HCT116 (cell line): ENCODE data around the gene PGD. TPM values are rescaled to one million over a fixed set of nuclear protein-coding genes. Genes with fewer than 3 reads are reported as not detected.

ENCODE experiments used
- ATAC-seq: fragments of 200-7000 bp; cut with Tn5 transposase; 2 replicates; pipeline ENCODE4 v1.9.1; 2020; ENCODE audit warnings: mild to moderate bottlenecking, moderate library complexity
- BruUV-seq: library from RNA; stranded (reverse); fragments of 400-500 nt; replicated peaks from 2 replicates; lab custom pipeline; 2021; lab: Mats Ljungman, UMichigan
- CTCF ChIA-PET: fragments of 300-600 bp; sonication (Branson Sonifier 250); formaldehyde crosslinking; loops from one replicate; lab custom pipeline; 2021; ENCODE audit warnings: antibody characterized with exemption; lab: Charles Lee
- POLR2A ChIA-PET: fragments of 300-600, 350-600 bp; sonication (Branson Sonifier 250); formaldehyde crosslinking; loops from one replicate; lab custom pipeline; 2021; ENCODE audit warnings: antibody characterized with exemption; lab: Charles Lee
- RAD21 ChIA-PET, 2 experiments: fragments of 300-600 bp; sonication (Branson Sonifier 250); formaldehyde crosslinking; loops; one replicate each; lab custom pipeline; 2023; ENCODE audit warnings: low total read pairs in 2 of 2; ENCODE audit not compliant: uncharacterized antibody in 2 of 2, unreplicated experiment in 2 of 2, low non-redundant PET in 1 of 2; lab: Charles Lee
- DNase-seq: peaks from one replicate; pipeline ENCODE4 v3.0.0-alpha.2; 2010; ENCODE audit warnings: low read depth, low spot score
- H2AFZ ChIP-seq: fragments of 200-600 bp; shearing (Covaris generic), sonication (generic); 2 replicates; pipeline ENCODE4 v1.6.1; 2017; ENCODE audit warnings: low read depth, mixed run types, mixed read lengths, antibody characterized with exemption, low read length; ENCODE audit not compliant: poor library complexity, severe bottlenecking
- H3K27ac ChIP-seq: 2 replicates; pipeline ENCODE4 v1.5.1; 2012; ENCODE audit warnings: low read depth, low read length
- H3K27me3 ChIP-seq: fragments of 200-600 bp; sonication (generic); 2 replicates; pipeline ENCODE4 v1.6.1; 2016; ENCODE audit warnings: mixed run types, low read length, mixed read lengths; ENCODE audit not compliant: insufficient read depth
- H3K36me3 ChIP-seq, 2 experiments: fragments of 200-500 bp in 1 of 2; fragments of 200-600 bp in 1 of 2; sonication (Bioruptor generic) in 1 of 2; sonication (generic) in 1 of 2; 2 replicates each; pipeline versions ENCODE4 v1.5.1 to v1.6.1; 2014 to 2016; ENCODE audit warnings: low read length in 2 of 2, inconsistent platforms in 1 of 2, mixed read lengths in 1 of 2, mixed run types in 1 of 2; ENCODE audit not compliant: insufficient read depth in 2 of 2, control insufficient read depth in 1 of 2
- H3K4me1 ChIP-seq, 2 experiments: fragments of 200-600 bp in 1 of 2; sonication (generic) in 1 of 2; 2 replicates each; pipeline versions ENCODE4 v1.5.1 to v1.6.1; 2012 to 2017; ENCODE audit warnings: low read length in 2 of 2, inconsistent platforms in 1 of 2, mild to moderate bottlenecking in 1 of 2, mixed read lengths in 1 of 2, mixed run types in 1 of 2, moderate library complexity in 1 of 2; ENCODE audit not compliant: insufficient read depth in 2 of 2, control insufficient read depth in 1 of 2
- H3K4me2 ChIP-seq: fragments of 200-600 bp; sonication (generic); 2 replicates; pipeline ENCODE4 v1.6.1; 2017; ENCODE audit warnings: mixed run types, low read length, mixed read lengths
- H3K4me3 ChIP-seq, 2 experiments: fragments of 200-600 bp in 1 of 2; sonication (generic) in 1 of 2; replicated peaks in 1 of 2; 2 replicates each; pipeline ENCODE4 v1.5.1; 2011 to 2016; ENCODE audit warnings: low read length in 2 of 2, control low read depth in 1 of 2, low read depth in 1 of 2, mild to moderate bottlenecking in 1 of 2, mixed read lengths in 1 of 2, mixed run types in 1 of 2
- H3K79me2 ChIP-seq: fragments of 200-600 bp; sonication (generic); 2 replicates; pipeline ENCODE4 v1.6.1; 2017; ENCODE audit warnings: mild to moderate bottlenecking, mixed run types, low read length, moderate library complexity, mixed read lengths; ENCODE audit not compliant: insufficient read depth
- H3K9ac ChIP-seq: fragments of 200-600 bp; sonication (generic); 2 replicates; pipeline ENCODE4 v1.6.1; 2016; ENCODE audit warnings: low read length, mixed read lengths
- H3K9me2 ChIP-seq: fragments of 200-600 bp; sonication (generic), shearing (Covaris generic); 2 replicates; pipeline ENCODE4 v1.6.1; 2017; ENCODE audit warnings: mixed run types, mild to moderate bottlenecking, moderate library complexity; ENCODE audit not compliant: insufficient read depth
- H3K9me3 ChIP-seq, 2 experiments: fragments of 200-500 bp in 1 of 2; fragments of 200-600 bp in 1 of 2; sonication (Bioruptor generic) in 1 of 2; sonication (generic) in 1 of 2; 2 replicates each; pipeline ENCODE4 v1.6.1; 2014 to 2017; ENCODE audit warnings: low read length in 2 of 2, mixed read lengths in 2 of 2, inconsistent platforms in 1 of 2, low read depth in 1 of 2, mild to moderate bottlenecking in 1 of 2, mixed run types in 1 of 2, moderate library complexity in 1 of 2; ENCODE audit not compliant: control insufficient read depth in 1 of 2, insufficient read depth in 1 of 2
- H4K20me1 ChIP-seq: fragments of 200-600 bp; sonication (generic), shearing (Covaris generic); 2 replicates; pipeline ENCODE4 v1.6.1; 2017; ENCODE audit warnings: mixed run types, mild to moderate bottlenecking, moderate library complexity; ENCODE audit not compliant: insufficient read depth
- EGR1 ChIP-seq: IDR thresholded peaks from 2 replicates; pipeline ENCODE4 v1.6.1; 2012; ENCODE audit warnings: low read depth
- ELF1 ChIP-seq: IDR thresholded peaks from 2 replicates; pipeline ENCODE4 v1.6.1; 2012; ENCODE audit warnings: low read depth, borderline replicate concordance
- POLR2A ChIP-seq: IDR thresholded peaks from 2 replicates; pipeline ENCODE4 v1.7.0; 2011; ENCODE audit warnings: borderline replicate concordance; ENCODE audit not compliant: insufficient read depth, insufficient read length; ENCODE audit errors: extremely low read depth
- SIN3A ChIP-seq: IDR thresholded peaks from 2 replicates; pipeline ENCODE4 v1.6.1; 2012; ENCODE audit warnings: low read depth
- YY1 ChIP-seq: IDR thresholded peaks from 2 replicates; pipeline ENCODE4 v1.6.1; 2011; ENCODE audit warnings: low read length, low read depth, moderate library complexity, mild to moderate bottlenecking; ENCODE audit not compliant: insufficient replicate concordance; ENCODE audit errors: extremely low read depth
- intact Hi-C: fragments of 100-400 bp; cut with micrococcal nuclease; formaldehyde crosslinking; loops from 2 replicates; pipeline ENCODE4 v1.10.0; 2022
- total RNA-seq: library from RNA; stranded (reverse); gene quantifications from one replicate; pipeline ENCODE4 v1.2.1, GENCODE V29; 2021; ENCODE audit not compliant: unreplicated experiment
- TF ChIP-seq, protein P1 (sequence below): IDR thresholded peaks from 2 replicates; pipeline ENCODE4 v1.6.1; 2011; ENCODE audit warnings: mild to moderate bottlenecking, low read length, moderate library complexity; ENCODE audit not compliant: insufficient replicate concordance; ENCODE audit errors: extremely low read depth

Gene PGD
- total RNA-seq, 1 experiment from 2014 or later = 144 TPM

DNA sequence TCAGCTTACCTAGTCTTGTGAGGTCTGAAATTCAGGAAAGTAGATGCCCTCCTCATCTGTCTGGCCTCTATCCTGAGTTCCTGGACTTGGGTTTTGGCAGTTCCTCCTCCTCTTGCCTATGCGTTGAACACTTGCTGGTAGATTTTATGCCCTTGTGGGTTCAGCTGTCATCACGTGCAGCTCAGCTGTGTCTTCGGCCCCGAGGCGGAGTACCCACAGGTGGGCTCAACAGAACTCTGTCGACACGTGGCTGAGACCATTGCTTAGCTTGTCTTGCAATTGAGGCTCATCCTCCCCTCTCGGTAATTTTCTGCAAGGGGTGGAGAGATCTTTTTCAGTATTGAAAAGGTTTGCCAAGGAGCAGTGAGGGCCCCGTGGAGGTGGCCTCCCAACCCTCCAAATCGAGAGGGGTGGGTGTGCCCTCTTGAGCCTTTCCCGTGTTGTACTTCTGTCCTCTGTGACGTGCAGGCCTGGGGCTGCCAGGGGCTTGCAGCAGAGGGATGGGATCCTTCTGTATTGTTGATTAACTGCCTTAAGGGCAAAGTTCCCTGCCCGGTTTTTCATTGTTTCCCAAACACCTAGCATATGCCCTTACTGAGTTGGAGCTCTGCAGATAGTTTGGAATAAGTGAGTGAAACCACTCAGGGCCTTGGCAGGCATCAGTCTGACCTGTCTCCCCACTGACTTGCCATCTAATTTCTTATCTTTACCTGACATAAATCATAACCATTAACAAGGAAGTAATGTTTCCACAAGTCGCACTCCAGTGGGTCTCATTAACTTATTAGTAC is 34.2 kb downstream of the PGD start:
- CTCF ChIA-PET = no interaction called here
- no peaks in the 10 kb centered on the region for H4K20me1 ChIP-seq
- H3K27ac ChIP-seq = no peak overlapping the region
- RAD21 ChIA-PET = no interaction called here
- POLR2A ChIA-PET = no interaction called here
- intact Hi-C loops = no loop called here
- BruUV-seq = no TSS peak
- no peaks in the 10 kb centered on the region for H3K9me3 ChIP-seq
- no peak for TF ChIP-seq YY1
- no peak for TF ChIP-seq POLR2A
- no peak for TF ChIP-seq ELF1
- no peak for TF ChIP-seq EGR1
- TF ChIP-seq, protein P1, sequence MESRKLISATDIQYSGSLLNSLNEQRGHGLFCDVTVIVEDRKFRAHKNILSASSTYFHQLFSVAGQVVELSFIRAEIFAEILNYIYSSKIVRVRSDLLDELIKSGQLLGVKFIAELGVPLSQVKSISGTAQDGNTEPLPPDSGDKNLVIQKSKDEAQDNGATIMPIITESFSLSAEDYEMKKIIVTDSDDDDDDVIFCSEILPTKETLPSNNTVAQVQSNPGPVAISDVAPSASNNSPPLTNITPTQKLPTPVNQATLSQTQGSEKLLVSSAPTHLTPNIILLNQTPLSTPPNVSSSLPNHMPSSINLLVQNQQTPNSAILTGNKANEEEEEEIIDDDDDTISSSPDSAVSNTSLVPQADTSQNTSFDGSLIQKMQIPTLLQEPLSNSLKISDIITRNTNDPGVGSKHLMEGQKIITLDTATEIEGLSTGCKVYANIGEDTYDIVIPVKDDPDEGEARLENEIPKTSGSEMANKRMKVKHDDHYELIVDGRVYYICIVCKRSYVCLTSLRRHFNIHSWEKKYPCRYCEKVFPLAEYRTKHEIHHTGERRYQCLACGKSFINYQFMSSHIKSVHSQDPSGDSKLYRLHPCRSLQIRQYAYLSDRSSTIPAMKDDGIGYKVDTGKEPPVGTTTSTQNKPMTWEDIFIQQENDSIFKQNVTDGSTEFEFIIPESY = no peak
- H3K4me2 ChIP-seq = no peak overlapping the region
- H3K4me1 ChIP-seq = peaks cover 2 to 19% of the 10 kb centered on the region in 2 experiments; a peak in 3 of 4 replicates
- DNase-seq (no peak), ATAC-seq (no peak)
- no peak overlapping the region for H2AFZ ChIP-seq
- no peak overlapping the region for H3K9ac ChIP-seq
- H3K27me3 ChIP-seq = no peaks in the 10 kb centered on the region
- peaks cover 8% of the 10 kb centered on the region; the same call in 1 of the 2 replicates for H3K79me2 ChIP-seq
- no peak overlapping the region for H3K4me3 ChIP-seq
- no peaks in the 10 kb centered on the region for H3K9me2 ChIP-seq
- H3K36me3 ChIP-seq = no peaks in the 10 kb centered on the region

DNA sequence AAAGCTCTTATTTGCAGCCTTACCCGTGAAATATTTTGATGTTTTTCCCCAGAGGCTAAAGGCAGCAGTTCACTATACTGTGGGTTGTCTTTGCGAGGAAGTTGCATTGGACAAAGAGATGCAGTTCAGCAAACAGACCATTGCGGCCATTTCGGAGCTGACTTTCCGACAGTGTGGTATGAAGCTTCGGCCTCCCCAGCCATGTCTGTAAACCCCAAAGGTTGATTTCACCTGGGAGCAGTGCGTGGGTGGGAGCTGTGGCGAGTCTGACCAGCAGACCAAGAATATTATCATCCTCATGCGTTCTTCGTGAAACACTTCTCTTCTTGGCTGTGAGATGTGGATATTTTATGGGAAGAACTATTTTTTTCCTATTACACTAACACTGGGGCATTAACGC is 34.9 kb downstream of the PGD start:
- Histone ChIP-seq H3K79me2 (peaks cover 8% of the 10 kb centered on the region; the same call in 1 of the 2 replicates), H3K36me3 (no peaks in the 10 kb centered on the region), H3K9ac (no peak overlapping the region), H3K9me2 (no peaks in the 10 kb centered on the region), H3K4me1 (peaks cover 2 to 19% of the 10 kb centered on the region in 2 experiments; a peak in 3 of 4 replicates), H3K27ac (no peak overlapping the region), H3K4me2 (no peak overlapping the region), H3K9me3 (no peaks in the 10 kb centered on the region), H2AFZ (no peak overlapping the region), H3K4me3 (no peak overlapping the region), H3K27me3 (no peaks in the 10 kb centered on the region), H4K20me1 (no peaks in the 10 kb centered on the region)
- POLR2A ChIA-PET = no interaction called here
- no TSS peak for BruUV-seq
- no peak for DNase-seq
- no peak for ATAC-seq
- TF ChIP-seq SIN3A = no peak
- intact Hi-C loops = no loop called here
- CTCF ChIA-PET = no interaction called here
- RAD21 ChIA-PET = no interaction called here
